Measurements from ENCODE around the gene DHRSX. TPM values are rescaled to one million over a fixed set of nuclear protein-coding genes. Genes with fewer than 3 reads are reported as not detected.

The DHRSX gene
- total and polyA plus RNA-seq, 2 donors (not counting 1 experiment from before 2014, with no cell fraction given), result 18.8 to 39.0 TPM

GRCh38 chrX:2193273-2193592, 307.5 kb downstream of the DHRSX start:
- intact Hi-C loops (cut with micrococcal nuclease), result no loop called here
- Mint-ChIP-seq H3K4me1 (peaks cover 4% of the 10 kb centered on the region), H3K4me3 (no peak overlapping the region), H3K27me3 (no peaks in the 10 kb centered on the region), H3K9me3 (ENCODE audit: insufficient read depth) (no peaks in the 10 kb centered on the region), H3K27ac (no peak overlapping the region)
- no peaks in the 10 kb centered on the region for H4K20me1 ChIP-seq (ENCODE audit: control insufficient read depth, insufficient read depth, low read length, poor library complexity, severe bottlenecking)
- no peak overlapping the region for H3K4me2 ChIP-seq (replicated peaks; ENCODE audit: low read depth, low read length, poor library complexity, severe bottlenecking)
- no peaks in the 10 kb centered on the region for H3K79me2 ChIP-seq (ENCODE audit: control insufficient read depth, insufficient read depth, low read length)
- H2AFZ ChIP-seq (ENCODE audit: insufficient read depth, low read depth, low read length, poor library complexity, severe bottlenecking), result no peak overlapping the region
- TF ChIP-seq EZH2 (IDR thresholded peaks at IDR 0.05; ENCODE audit: borderline replicate concordance, insufficient read depth, low read depth, low read length, poor library complexity, severe bottlenecking) (no peak), CTCF (IDR thresholded peaks at IDR 0.05) (no peak)
- WGBS (ENCODE audit: insufficient coverage), result 89% methylated on average over 1 of the region's 3 CpGs
- POLR2A ChIA-PET, result no interaction called here
- no peak for ATAC-seq (ENCODE audit: low read depth)
- DNase-seq, result no peak
- peaks cover 0 to 5% of the 10 kb centered on the region in 2 donors for H3K4me1 ChIP-seq (ENCODE audit: control insufficient read depth in 2 of 2, insufficient read depth in 2 of 2, low read length in 2 of 2)
- peaks cover 0 to 2% (median 0%) of the 10 kb centered on the region in 4 experiments for H3K27me3 ChIP-seq (replicated peaks in 1 of 4; ENCODE audit: control extremely low read depth in 1 of 4, control insufficient read depth in 3 of 4, insufficient read depth in 4 of 4, low read length in 3 of 4)
- H3K36me3 ChIP-seq (replicated peaks in 1 of 2; ENCODE audit: control extremely low read depth in 1 of 2, control insufficient read depth in 1 of 2, extremely low read depth in 1 of 2, insufficient read depth in 2 of 2, low read length in 1 of 2), result no peaks in the 10 kb centered on the region
- CTCF ChIA-PET, result no interaction called here
- H3K4me3 ChIP-seq (ENCODE audit: control extremely low read depth in 1 of 5, extremely low read depth in 1 of 5, insufficient read depth in 1 of 5, low read depth in 2 of 5, low read length in 4 of 5), result no peak overlapping the region
- no peak overlapping the region for H3K27ac ChIP-seq (ENCODE audit: low read length in 2 of 2)
- peaks cover 0 to 12% (median 0%) of the 10 kb centered on the region in 3 donors for H3K9me3 ChIP-seq (ENCODE audit: control extremely low read depth in 1 of 3, control insufficient read depth in 2 of 3, insufficient read depth in 1 of 3, low read length in 2 of 3)
- H3K9ac ChIP-seq (ENCODE audit: low read length), result no peak overlapping the region

- ATAC-seq (ENCODE audit: low read depth), result no peak
- intact Hi-C loops (cut with micrococcal nuclease), result no loop called here
- TF ChIP-seq EZH2 (IDR thresholded peaks at IDR 0.05; ENCODE audit: borderline replicate concordance, insufficient read depth, low read depth, low read length, poor library complexity, severe bottlenecking), result no peak
- no peak for TF ChIP-seq CTCF (IDR thresholded peaks at IDR 0.05)
- Mint-ChIP-seq H3K4me3 (no peak overlapping the region), H3K27ac (no peak overlapping the region), H3K27me3 (no peaks in the 10 kb centered on the region), H3K4me1 (peaks cover 4% of the 10 kb centered on the region), H3K9me3 (ENCODE audit: insufficient read depth) (no peaks in the 10 kb centered on the region)
- Histone ChIP-seq H3K27ac (ENCODE audit: low read length in 2 of 2) (no peak overlapping the region), H3K27me3 (replicated peaks in 1 of 4; ENCODE audit: control extremely low read depth in 1 of 4, control insufficient read depth in 3 of 4, insufficient read depth in 4 of 4, low read length in 3 of 4) (peaks cover 0 to 2% (median 0%) of the 10 kb centered on the region in 4 experiments), H3K9me3 (ENCODE audit: control extremely low read depth in 1 of 3, control insufficient read depth in 2 of 3, insufficient read depth in 1 of 3, low read length in 2 of 3) (peaks cover 0 to 12% (median 0%) of the 10 kb centered on the region in 3 donors), H4K20me1 (ENCODE audit: control insufficient read depth, insufficient read depth, low read length, poor library complexity, severe bottlenecking) (no peaks in the 10 kb centered on the region), H3K36me3 (replicated peaks in 1 of 2; ENCODE audit: control extremely low read depth in 1 of 2, control insufficient read depth in 1 of 2, extremely low read depth in 1 of 2, insufficient read depth in 2 of 2, low read length in 1 of 2) (no peaks in the 10 kb centered on the region), H3K4me1 (ENCODE audit: control insufficient read depth in 2 of 2, insufficient read depth in 2 of 2, low read length in 2 of 2) (peaks cover 0 to 5% of the 10 kb centered on the region in 2 donors), H2AFZ (ENCODE audit: insufficient read depth, low read depth, low read length, poor library complexity, severe bottlenecking) (no peak overlapping the region), H3K4me3 (ENCODE audit: control extremely low read depth in 1 of 5, extremely low read depth in 1 of 5, insufficient read depth in 1 of 5, low read depth in 2 of 5, low read length in 4 of 5) (no peak overlapping the region), H3K9ac (ENCODE audit: low read length) (no peak overlapping the region), H3K4me2 (replicated peaks; ENCODE audit: low read depth, low read length, poor library complexity, severe bottlenecking) (no peak overlapping the region), H3K79me2 (ENCODE audit: control insufficient read depth, insufficient read depth, low read length) (no peaks in the 10 kb centered on the region)
- ChIA-PET POLR2A (no interaction called here), CTCF (no interaction called here)
- WGBS (ENCODE audit: insufficient coverage), result 47% methylated on average over 12 of the region's 12 CpGs
- DNase-seq, result no peak
Observed at GRCh38 chrX:2192584-2193272, 308.0 kb downstream of the DHRSX start.
